HepG2 (cell line): ENCODE measurements around the gene FOXK2. TPM values are rescaled to one million over a fixed set of nuclear protein-coding genes. Genes with fewer than 3 reads are reported as not detected.
A peak's percentile ranks its signal among the peaks of the same experiment; 100 is the strongest.

Source experiments
- CENPX ChIP-seq: sonication (generic); formaldehyde crosslinking; IDR thresholded peaks from 2 replicates; pipeline ENCODE4 v1.9.0; 2021; ENCODE audit warnings: mild to moderate bottlenecking, missing genetic modification reagents, moderate library complexity
- DNMT3B ChIP-seq: conservative IDR thresholded peaks from 2 replicates; pipeline ENCODE4 v1.6.1; 2016; ENCODE audit warnings: missing biosample characterization, control low read depth
- EED ChIP-seq: sonication (generic); formaldehyde crosslinking; IDR thresholded peaks from 2 replicates; pipeline ENCODE4 v1.5.0; 2020; ENCODE audit warnings: mild to moderate bottlenecking, missing genetic modification reagents
- FOXM1 ChIP-seq: sonication (generic); formaldehyde crosslinking; IDR thresholded peaks from 2 replicates; pipeline ENCODE4 v1.5.0; 2020; ENCODE audit warnings: missing genetic modification reagents
- KDM2A ChIP-seq: sonication (generic); formaldehyde crosslinking; IDR thresholded peaks from 2 replicates; pipeline ENCODE4 v1.4.0; 2020; ENCODE audit warnings: low read depth, missing genetic modification reagents, borderline replicate concordance
- KLF11 ChIP-seq: IDR thresholded peaks from 2 replicates; pipeline ENCODE4 v1.6.1; 2016; ENCODE audit warnings: missing compliant biosample characterization
- KLF13 ChIP-seq: sonication (generic); formaldehyde crosslinking; IDR thresholded peaks from 2 replicates; pipeline ENCODE4 v1.4.0; 2020; ENCODE audit warnings: mild to moderate bottlenecking, missing genetic modification reagents
- MIXL1 ChIP-seq: IDR thresholded peaks from 2 replicates; pipeline ENCODE4 v1.6.1; 2016
- NBN ChIP-seq: fragments of 450-650 bp; conservative IDR thresholded peaks from 2 replicates; pipeline ENCODE4 v1.6.1; 2017
- PAF1 ChIP-seq: IDR thresholded peaks from 2 replicates; pipeline ENCODE4 v1.6.1; 2016; ENCODE audit warnings: missing genetic modification reagents, missing compliant biosample characterization
- RNF2 ChIP-seq: fragments of 450-650 bp; conservative IDR thresholded peaks from 2 replicates; pipeline ENCODE4 v1.6.1; 2016; ENCODE audit warnings: low read depth
- SPEN ChIP-seq: sonication (generic); formaldehyde crosslinking; IDR thresholded peaks from 2 replicates; pipeline ENCODE4 v1.5.1; 2020; ENCODE audit warnings: low read depth, mild to moderate bottlenecking, missing genetic modification reagents
- SUZ12 ChIP-seq: fragments of 150-350 bp; IDR thresholded peaks from 2 replicates; pipeline ENCODE4 v1.6.1; 2014; ENCODE audit warnings: low read depth, low read length
- TBL1XR1 ChIP-seq: fragments of 150-350 bp; IDR thresholded peaks from 2 replicates; pipeline ENCODE4 v1.6.1; 2014; ENCODE audit warnings: borderline replicate concordance, low read length; ENCODE audit not compliant: partially characterized antibody
- U2AF1 ChIP-seq: fragments of 200-400 bp; formaldehyde crosslinking; optimal IDR thresholded peaks from 2 replicates; pipeline ENCODE3; 2017; ENCODE audit warnings: mild to moderate bottlenecking, low read depth, low read length
- ZNF101 ChIP-seq: sonication (generic); formaldehyde crosslinking; IDR thresholded peaks from 2 replicates; pipeline ENCODE4 v1.4.0; 2020; ENCODE audit warnings: mild to moderate bottlenecking, low read depth, missing genetic modification reagents, borderline replicate concordance
- ZNF451 ChIP-seq: sonication (generic); formaldehyde crosslinking; IDR thresholded peaks from 2 replicates; pipeline ENCODE4 v1.5.0; 2020; ENCODE audit warnings: mild to moderate bottlenecking, missing genetic modification reagents
- ZNF704 ChIP-seq: sonication (generic); formaldehyde crosslinking; IDR thresholded peaks from 2 replicates; pipeline ENCODE4 v1.8.1; 2023; ENCODE audit warnings: mild to moderate bottlenecking, inconsistent platforms, moderate library complexity, missing genetic modification reagents, borderline replicate concordance
- ZSCAN31 ChIP-seq: sonication (generic); formaldehyde crosslinking; IDR thresholded peaks from 2 replicates; pipeline ENCODE4 v1.5.0; 2020; ENCODE audit warnings: low read depth, mild to moderate bottlenecking, missing genetic modification reagents
- polyA plus RNA-seq, 8 experiments: library from polyadenylated mRNA; depleted of rRNA in 3 of 8; stranded (reverse) in 7 of 8; unstranded in 1 of 8; fragments of >200 nt; fragmentation: Illumina TruSeq in 4 of 8; extraction: Trizol in 4 of 8; gene quantifications; 2 replicates each; pipeline versions ENCODE4 v1.2.1 to v1.2.3, GENCODE V29; 2011 to 2016; ENCODE audit warnings: low read depth in 4 of 8, missing spikeins in 1 of 8, mixed read lengths in 1 of 8; ENCODE audit not compliant: insufficient read depth in 1 of 8
- total RNA-seq, 5 experiments: library from RNA; depleted of rRNA; stranded (reverse); fragments of >200 nt; fragmentation: Illumina TruSeq; extraction: Trizol; gene quantifications; 2 replicates each; pipeline ENCODE4 v1.2.3, GENCODE V29; 2016; ENCODE audit warnings: low read depth in 1 of 5
- TF ChIP-seq, protein P1 (sequence below): sonication (generic); formaldehyde crosslinking; IDR thresholded peaks from 2 replicates; pipeline ENCODE4 v1.5.1; 2020; ENCODE audit warnings: missing genetic modification reagents, mild to moderate bottlenecking, borderline replicate concordance
- TF ChIP-seq, protein P2 (sequence below): sonication (generic); formaldehyde crosslinking; IDR thresholded peaks from 2 replicates; pipeline ENCODE4 v1.8.0; 2022; ENCODE audit warnings: mild to moderate bottlenecking, missing genetic modification reagents
- TF ChIP-seq, protein P3 (sequence below): sonication (generic); formaldehyde crosslinking; IDR thresholded peaks from 2 replicates; pipeline ENCODE4 v1.4.0; 2020; ENCODE audit warnings: missing genetic modification reagents

The FOXK2 gene
- total and polyA plus RNA-seq, 2 of the 13 experiments (the other 11 are each of a cell fraction or from before 2014, with no cell fraction given) = 67.1 to 67.2 TPM

- TF ChIP-seq DNMT3B (CRISPR knock-in tag) = no peak
- no peak for TF ChIP-seq TBL1XR1
- no peak for TF ChIP-seq NBN
- TF ChIP-seq, protein P1, sequence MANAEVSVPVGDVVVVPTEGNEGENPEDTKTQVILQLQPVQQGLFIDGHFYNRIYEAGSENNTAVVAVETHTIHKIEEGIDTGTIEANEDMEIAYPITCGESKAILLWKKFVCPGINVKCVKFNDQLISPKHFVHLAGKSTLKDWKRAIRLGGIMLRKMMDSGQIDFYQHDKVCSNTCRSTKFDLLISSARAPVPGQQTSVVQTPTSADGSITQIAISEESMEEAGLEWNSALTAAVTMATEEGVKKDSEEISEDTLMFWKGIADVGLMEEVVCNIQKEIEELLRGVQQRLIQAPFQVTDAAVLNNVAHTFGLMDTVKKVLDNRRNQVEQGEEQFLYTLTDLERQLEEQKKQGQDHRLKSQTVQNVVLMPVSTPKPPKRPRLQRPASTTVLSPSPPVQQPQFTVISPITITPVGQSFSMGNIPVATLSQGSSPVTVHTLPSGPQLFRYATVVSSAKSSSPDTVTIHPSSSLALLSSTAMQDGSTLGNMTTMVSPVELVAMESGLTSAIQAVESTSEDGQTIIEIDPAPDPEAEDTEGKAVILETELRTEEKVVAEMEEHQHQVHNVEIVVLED (CRISPR knock-in tag) = peak; percentile 62
- peak; percentile 53; the same call in 1 of the 2 replicates for TF ChIP-seq SPEN (CRISPR knock-in tag)
- TF ChIP-seq MIXL1 = peak; percentile 63; the same call in 1 of the 2 replicates
- TF ChIP-seq PAF1 (CRISPR knock-in tag) = no peak
- no peak for TF ChIP-seq SUZ12
- TF ChIP-seq FOXM1 (CRISPR knock-in tag) = no peak
- peak; percentile 62; the same call in 1 of the 2 replicates for TF ChIP-seq KLF11 (CRISPR knock-in tag)
- TF ChIP-seq, protein P2, sequence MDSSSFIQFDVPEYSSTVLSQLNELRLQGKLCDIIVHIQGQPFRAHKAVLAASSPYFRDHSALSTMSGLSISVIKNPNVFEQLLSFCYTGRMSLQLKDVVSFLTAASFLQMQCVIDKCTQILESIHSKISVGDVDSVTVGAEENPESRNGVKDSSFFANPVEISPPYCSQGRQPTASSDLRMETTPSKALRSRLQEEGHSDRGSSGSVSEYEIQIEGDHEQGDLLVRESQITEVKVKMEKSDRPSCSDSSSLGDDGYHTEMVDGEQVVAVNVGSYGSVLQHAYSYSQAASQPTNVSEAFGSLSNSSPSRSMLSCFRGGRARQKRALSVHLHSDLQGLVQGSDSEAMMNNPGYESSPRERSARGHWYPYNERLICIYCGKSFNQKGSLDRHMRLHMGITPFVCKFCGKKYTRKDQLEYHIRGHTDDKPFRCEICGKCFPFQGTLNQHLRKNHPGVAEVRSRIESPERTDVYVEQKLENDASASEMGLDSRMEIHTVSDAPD (CRISPR knock-in tag) = no peak
- no peak for TF ChIP-seq ZNF101
- TF ChIP-seq KLF13 (CRISPR knock-in tag) = no peak
- TF ChIP-seq RNF2 = peak; percentile 74; the same call in 1 of the 2 replicates
- no peak for TF ChIP-seq U2AF1
- no peak for TF ChIP-seq ZNF704
- no peak for TF ChIP-seq CENPX (CRISPR knock-in tag)
- TF ChIP-seq ZNF451 (CRISPR knock-in tag) = 0 out of 2 replicates have a peak, but pooled peaks have one; percentile 82
- TF ChIP-seq, protein P3, sequence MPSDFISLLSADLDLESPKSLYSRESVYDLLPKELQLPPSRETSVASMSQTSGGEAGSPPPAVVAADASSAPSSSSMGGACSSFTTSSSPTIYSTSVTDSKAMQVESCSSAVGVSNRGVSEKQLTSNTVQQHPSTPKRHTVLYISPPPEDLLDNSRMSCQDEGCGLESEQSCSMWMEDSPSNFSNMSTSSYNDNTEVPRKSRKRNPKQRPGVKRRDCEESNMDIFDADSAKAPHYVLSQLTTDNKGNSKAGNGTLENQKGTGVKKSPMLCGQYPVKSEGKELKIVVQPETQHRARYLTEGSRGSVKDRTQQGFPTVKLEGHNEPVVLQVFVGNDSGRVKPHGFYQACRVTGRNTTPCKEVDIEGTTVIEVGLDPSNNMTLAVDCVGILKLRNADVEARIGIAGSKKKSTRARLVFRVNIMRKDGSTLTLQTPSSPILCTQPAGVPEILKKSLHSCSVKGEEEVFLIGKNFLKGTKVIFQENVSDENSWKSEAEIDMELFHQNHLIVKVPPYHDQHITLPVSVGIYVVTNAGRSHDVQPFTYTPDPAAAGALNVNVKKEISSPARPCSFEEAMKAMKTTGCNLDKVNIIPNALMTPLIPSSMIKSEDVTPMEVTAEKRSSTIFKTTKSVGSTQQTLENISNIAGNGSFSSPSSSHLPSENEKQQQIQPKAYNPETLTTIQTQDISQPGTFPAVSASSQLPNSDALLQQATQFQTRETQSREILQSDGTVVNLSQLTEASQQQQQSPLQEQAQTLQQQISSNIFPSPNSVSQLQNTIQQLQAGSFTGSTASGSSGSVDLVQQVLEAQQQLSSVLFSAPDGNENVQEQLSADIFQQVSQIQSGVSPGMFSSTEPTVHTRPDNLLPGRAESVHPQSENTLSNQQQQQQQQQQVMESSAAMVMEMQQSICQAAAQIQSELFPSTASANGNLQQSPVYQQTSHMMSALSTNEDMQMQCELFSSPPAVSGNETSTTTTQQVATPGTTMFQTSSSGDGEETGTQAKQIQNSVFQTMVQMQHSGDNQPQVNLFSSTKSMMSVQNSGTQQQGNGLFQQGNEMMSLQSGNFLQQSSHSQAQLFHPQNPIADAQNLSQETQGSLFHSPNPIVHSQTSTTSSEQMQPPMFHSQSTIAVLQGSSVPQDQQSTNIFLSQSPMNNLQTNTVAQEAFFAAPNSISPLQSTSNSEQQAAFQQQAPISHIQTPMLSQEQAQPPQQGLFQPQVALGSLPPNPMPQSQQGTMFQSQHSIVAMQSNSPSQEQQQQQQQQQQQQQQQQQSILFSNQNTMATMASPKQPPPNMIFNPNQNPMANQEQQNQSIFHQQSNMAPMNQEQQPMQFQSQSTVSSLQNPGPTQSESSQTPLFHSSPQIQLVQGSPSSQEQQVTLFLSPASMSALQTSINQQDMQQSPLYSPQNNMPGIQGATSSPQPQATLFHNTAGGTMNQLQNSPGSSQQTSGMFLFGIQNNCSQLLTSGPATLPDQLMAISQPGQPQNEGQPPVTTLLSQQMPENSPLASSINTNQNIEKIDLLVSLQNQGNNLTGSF (CRISPR knock-in tag) = peak; percentile 93
- no peak; the same call in 1 of the 2 replicates for TF ChIP-seq EED (CRISPR knock-in tag)
- no peak for TF ChIP-seq ZSCAN31 (CRISPR knock-in tag)
- peak; percentile 72; the same call in 1 of the 2 replicates for TF ChIP-seq KDM2A (CRISPR knock-in tag)
These were observed 15.7 kb upstream of the FOXK2 start (continued) for GRCh38 chr17:82503728-82504308.
